Lung (tissue), 12 donors: Measurements from ENCODE around the gene SNRPB2. TPM values are rescaled to one million over a fixed set of nuclear protein-coding genes. Genes with fewer than 3 reads are reported as not detected.

Source experiments
- ATAC-seq: fragments of 200-7000 bp; cut with Tn5 transposase; one replicate; pipeline ENCODE4 v1.9.1; 2020; ENCODE audit warnings: moderate number of reproducible peaks; ENCODE audit not compliant: insufficient read depth, low FRiP score
- DNase-seq, 3 donors: peaks; one replicate each; pipeline ENCODE4 v3.0.0-alpha.2; 2013 to 2017
- H3K27ac ChIP-seq, 2 donors: one replicate each; pipeline ENCODE4 v1.5.1; 2013; ENCODE audit warnings: mild to moderate bottlenecking in 2 of 2, moderate library complexity in 2 of 2, control low read depth in 1 of 2, inconsistent platforms in 1 of 2, low read depth in 1 of 2, low read length in 1 of 2
- H3K27me3 ChIP-seq, 3 donors: one replicate each; pipeline ENCODE4 v1.5.1; 2013; ENCODE audit warnings: low read length in 2 of 3; ENCODE audit not compliant: control insufficient read depth in 3 of 3, insufficient read depth in 3 of 3
- H3K36me3 ChIP-seq, 4 donors: one replicate each; pipeline ENCODE4 v1.5.1; 2013; ENCODE audit warnings: low read length in 4 of 4, mild to moderate bottlenecking in 1 of 4, moderate library complexity in 1 of 4; ENCODE audit not compliant: control insufficient read depth in 4 of 4, insufficient read depth in 4 of 4
- H3K4me1 ChIP-seq, 5 donors: one replicate each; pipeline ENCODE4 v1.5.1; 2013; ENCODE audit warnings: low read length in 5 of 5, mild to moderate bottlenecking in 2 of 5, moderate library complexity in 1 of 5; ENCODE audit not compliant: control insufficient read depth in 5 of 5, insufficient read depth in 5 of 5
- H3K4me3 ChIP-seq: one replicate; pipeline ENCODE4 v1.5.1; 2013; ENCODE audit warnings: mild to moderate bottlenecking, control low read depth, moderate library complexity
- H3K9ac ChIP-seq, 2 donors: one replicate each; pipeline ENCODE4 v1.5.1; 2013; ENCODE audit warnings: low read length in 2 of 2, control low read depth in 1 of 2; ENCODE audit not compliant: insufficient read depth in 1 of 2
- H3K9me3 ChIP-seq, 4 donors: one replicate each; pipeline ENCODE4 v1.5.1; 2013; ENCODE audit warnings: low read length in 3 of 4, mild to moderate bottlenecking in 1 of 4, moderate library complexity in 1 of 4; ENCODE audit not compliant: control insufficient read depth in 4 of 4, insufficient read depth in 3 of 4
- CTCF ChIP-seq: IDR thresholded peaks from 2 replicates; pipeline ENCODE4 v1.5.1; 2012; ENCODE audit warnings: mild to moderate bottlenecking; ENCODE audit errors: control extremely low read depth, extremely low read depth
- WGBS, 2 donors: extraction: QIAGEN DNeasy Blood & Tissue Kit; methylation state at CpG; one replicate each; pipeline ENCODE4 v1.1.7; 2013; 5-methylcytosine and 5-hydroxymethylcytosine counted together
- polyA plus RNA-seq, 2 donors: library from polyadenylated mRNA; stranded (reverse); fragments of 200-250 nt; gene quantifications; one replicate each; pipeline ENCODE4 v1.2.1, GENCODE V29; 2013
- total RNA-seq, 2 donors: library from RNA; depleted of rRNA in 1 of 2; stranded (reverse); fragments of >200 nt in 1 of 2; gene quantifications; one replicate each; pipeline ENCODE4 v1.2.1, GENCODE V29; 2014 to 2021
- donor health status: control.
- donor health status: control.
- donor health status: Bipolar disorder and iron deficiency.
- donor health status: healthy.
- donor health status: DM: yes; HTN: yes; CAD: no.

Gene SNRPB2
- total and polyA plus RNA-seq, 4 donors, result 36.4 to 67.2 (median 52.3) TPM

- H3K27me3 ChIP-seq, result peaks cover 0 to 8% (median 7%) of the 10 kb centered on the region in 3 donors
- no peak overlapping the region for H3K27ac ChIP-seq
- TF ChIP-seq CTCF, result no peak
- H3K9me3 ChIP-seq, result no peaks in the 10 kb centered on the region
- H3K4me3 ChIP-seq, result no peak overlapping the region
- H3K4me1 ChIP-seq, result no peaks in the 10 kb centered on the region
- no peak for DNase-seq
- no peak for ATAC-seq
- no peak overlapping the region for H3K9ac ChIP-seq
- WGBS, 2 donors, result 54 to 57% methylated on average over 11 of the region's 11 CpGs
- no peaks in the 10 kb centered on the region for H3K36me3 ChIP-seq
Measured at GRCh38 chr20:16749573-16749972, 19.7 kb downstream of the SNRPB2 start.

- DNase-seq (no peak), ATAC-seq (no peak)
- TF ChIP-seq CTCF, result no peak
- Histone ChIP-seq H3K9me3 (no peaks in the 10 kb centered on the region), H3K27me3 (peaks cover 0 to 8% (median 7%) of the 10 kb centered on the region in 3 donors), H3K36me3 (no peaks in the 10 kb centered on the region), H3K4me1 (no peaks in the 10 kb centered on the region), H3K9ac (no peak overlapping the region), H3K27ac (no peak overlapping the region), H3K4me3 (no peak overlapping the region)
- 66 to 97% methylated on average over 1 of the region's 1 CpG for WGBS, 2 donors
Measured at GRCh38 chr20:16752082-16752481, 22.3 kb downstream of the SNRPB2 start.

- no peak for DNase-seq
- Histone ChIP-seq H3K27ac (no peak overlapping the region), H3K9ac (no peak overlapping the region), H3K4me1 (no peaks in the 10 kb centered on the region), H3K9me3 (no peaks in the 10 kb centered on the region), H3K4me3 (no peak overlapping the region), H3K27me3 (peaks cover 0 to 8% (median 7%) of the 10 kb centered on the region in 3 donors), H3K36me3 (no peaks in the 10 kb centered on the region)
- ATAC-seq, result no peak
- no peak for TF ChIP-seq CTCF
Measured at GRCh38 chr20:16752901-16753300, 23.1 kb downstream of the SNRPB2 start.
